Gastroesophageal sphincter (tissue), 3 donors: ENCODE results near the gene HRH1.

ENCODE experiments used
- EP300 ChIP-seq: sonication (generic); formaldehyde crosslinking; IDR thresholded peaks from one replicate; pipeline ENCODE4 v1.6.1; 2017; ENCODE audit warnings: antibody characterized with exemption, mild to moderate bottlenecking
- POLR2A ChIP-seq, 2 donors: fragments of 450-650 bp; IDR thresholded peaks; one replicate each; pipeline ENCODE4 v1.6.1; 2017; ENCODE audit warnings: antibody characterized with exemption in 2 of 2, mild to moderate bottlenecking in 2 of 2, moderate library complexity in 1 of 2
- POLR2AphosphoS5 ChIP-seq: sonication (generic); formaldehyde crosslinking; IDR thresholded peaks from one replicate; pipeline ENCODE4 v1.6.1; 2017; ENCODE audit warnings: antibody characterized with exemption
- TF ChIP-seq, protein P1 (sequence below), 4 experiments: fragments of 200-600 bp in 2 of 4; fragments of 450-650 bp in 2 of 4; sonication (generic) in 1 of 4; IDR thresholded peaks; one replicate each; pipeline ENCODE4 v1.5.1; 2017 to 2019; ENCODE audit warnings: antibody characterized with exemption in 4 of 4, mild to moderate bottlenecking in 2 of 4, moderate library complexity in 2 of 4

DNA sequence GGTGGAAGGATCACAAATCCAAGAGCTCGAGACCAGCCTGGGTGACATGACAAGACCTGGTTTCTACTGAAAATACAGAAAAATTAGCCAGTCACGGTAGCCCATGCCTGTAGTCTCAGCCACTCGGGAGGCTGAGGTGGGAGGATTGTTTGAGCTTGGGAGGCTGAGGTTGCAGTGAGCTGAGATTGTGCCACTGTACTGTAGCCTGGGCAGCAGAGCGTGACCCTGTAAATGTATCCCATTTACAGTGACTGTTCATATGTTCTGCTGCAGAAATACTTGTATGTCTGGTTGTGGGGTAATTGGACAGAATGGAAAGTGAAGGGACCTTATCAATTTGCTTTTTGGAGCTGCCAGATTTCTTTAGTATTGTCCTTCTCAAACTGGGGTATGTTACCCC is 142.8 kb downstream of the HRH1 start:
- TF ChIP-seq, protein P1, sequence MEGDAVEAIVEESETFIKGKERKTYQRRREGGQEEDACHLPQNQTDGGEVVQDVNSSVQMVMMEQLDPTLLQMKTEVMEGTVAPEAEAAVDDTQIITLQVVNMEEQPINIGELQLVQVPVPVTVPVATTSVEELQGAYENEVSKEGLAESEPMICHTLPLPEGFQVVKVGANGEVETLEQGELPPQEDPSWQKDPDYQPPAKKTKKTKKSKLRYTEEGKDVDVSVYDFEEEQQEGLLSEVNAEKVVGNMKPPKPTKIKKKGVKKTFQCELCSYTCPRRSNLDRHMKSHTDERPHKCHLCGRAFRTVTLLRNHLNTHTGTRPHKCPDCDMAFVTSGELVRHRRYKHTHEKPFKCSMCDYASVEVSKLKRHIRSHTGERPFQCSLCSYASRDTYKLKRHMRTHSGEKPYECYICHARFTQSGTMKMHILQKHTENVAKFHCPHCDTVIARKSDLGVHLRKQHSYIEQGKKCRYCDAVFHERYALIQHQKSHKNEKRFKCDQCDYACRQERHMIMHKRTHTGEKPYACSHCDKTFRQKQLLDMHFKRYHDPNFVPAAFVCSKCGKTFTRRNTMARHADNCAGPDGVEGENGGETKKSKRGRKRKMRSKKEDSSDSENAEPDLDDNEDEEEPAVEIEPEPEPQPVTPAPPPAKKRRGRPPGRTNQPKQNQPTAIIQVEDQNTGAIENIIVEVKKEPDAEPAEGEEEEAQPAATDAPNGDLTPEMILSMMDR (IDR thresholded peaks at IDR 0.05) = no peak
- TF ChIP-seq POLR2A (IDR thresholded peaks at IDR 0.05) (no peak), POLR2AphosphoS5 (no peak), EP300 (no peak)
